Lower leg skin (tissue), 3 donors: Measurements from ENCODE around the gene SOX21.

ENCODE experiments used
- CTCF ChIP-seq, 3 donors: fragments of 450-650 bp; IDR thresholded peaks; one replicate each; pipeline ENCODE4 v1.5.1; 2016; ENCODE audit warnings: antibody characterized with exemption in 3 of 3, mild to moderate bottlenecking in 3 of 3, moderate library complexity in 2 of 3
- POLR2A ChIP-seq, 2 donors: fragments of 450-650 bp; IDR thresholded peaks; one replicate each; pipeline ENCODE4 v1.6.1; 2016 to 2017; ENCODE audit warnings: antibody characterized with exemption in 2 of 2, mild to moderate bottlenecking in 1 of 2, moderate library complexity in 1 of 2

GRCh38 chr13:94761407-94761806 is 49.1 kb upstream of the SOX21 start:
- no peak for TF ChIP-seq POLR2A (IDR thresholded peaks at IDR 0.05)
- no peak for TF ChIP-seq CTCF (IDR thresholded peaks at IDR 0.05)
